Fibroblast of skin of left biceps (primary cell): ENCODE data around the gene NOSIP.

Experiments
- DNase-seq, 2 experiments: peaks; one replicate each; pipeline ENCODE4 v3.0.0-alpha.2; 2013; ENCODE audit warnings: low read depth in 2 of 2

Gene NOSIP

GRCh38 chr19:49573009-49573408 is 7.3 kb downstream of the NOSIP start:
- no peak for DNase-seq

- no peak for DNase-seq
These were observed 9.2 kb downstream of the NOSIP start for GRCh38 chr19:49570997-49571676.

GRCh38 chr19:49570138-49570856 is 10.1 kb downstream of the NOSIP start:
- DNase-seq, result peak; percentile 58 to 65

- no peak for DNase-seq
These were observed 12.4 kb downstream of the NOSIP start for GRCh38 chr19:49567861-49568441.

- DNase-seq, result no peak
These were observed 14.1 kb downstream of the NOSIP start for GRCh38 chr19:49566302-49566701.

- DNase-seq, result no peak
These were observed 15.1 kb downstream of the NOSIP start for GRCh38 chr19:49565261-49565660.

- no peak for DNase-seq
These were observed 15.7 kb downstream of the NOSIP start for GRCh38 chr19:49564616-49565045.

GRCh38 chr19:49560358-49560900 is 19.9 kb downstream of the NOSIP start:
- no peak for DNase-seq

GRCh38 chr19:49559928-49560327 is 20.4 kb downstream of the NOSIP start:
- no peak for DNase-seq

- DNase-seq, result no peak
These were observed 20.9 kb downstream of the NOSIP start for GRCh38 chr19:49559443-49559842.

GRCh38 chr19:49558591-49558990 is 21.8 kb downstream of the NOSIP start:
- DNase-seq, result no peak

GRCh38 chr19:49557641-49558325 is 22.6 kb downstream of the NOSIP start:
- no peak for DNase-seq

- no peak for DNase-seq
These were observed 23.7 kb downstream of the NOSIP start for GRCh38 chr19:49556412-49557398.

GRCh38 chr19:49555600-49556411 is 24.6 kb downstream of the NOSIP start:
- DNase-seq, result no peak

- DNase-seq, result no peak
These were observed 25.6 kb downstream of the NOSIP start for GRCh38 chr19:49554701-49555181.

GRCh38 chr19:49553451-49554271 is 26.7 kb downstream of the NOSIP start:
- no peak for DNase-seq

- DNase-seq, result no peak
These were observed 27.6 kb downstream of the NOSIP start for GRCh38 chr19:49552749-49553148.

GRCh38 chr19:49551531-49551930 is 28.8 kb downstream of the NOSIP start:
- DNase-seq, result no peak

- no peak for DNase-seq
These were observed 31.3 kb downstream of the NOSIP start for GRCh38 chr19:49549045-49549444.
